GM19372 (cell line): ENCODE measurements around the gene VASH1.

ENCODE experiments used
- ATAC-seq: cut with Tn5 transposase; IDR thresholded peaks from one replicate; pipeline ENCODE4 v1.9.1; 2021; ENCODE audit warnings: mild to moderate bottlenecking, low read depth, moderate library complexity; ENCODE audit not compliant: unreplicated experiment

Gene VASH1

DNA sequence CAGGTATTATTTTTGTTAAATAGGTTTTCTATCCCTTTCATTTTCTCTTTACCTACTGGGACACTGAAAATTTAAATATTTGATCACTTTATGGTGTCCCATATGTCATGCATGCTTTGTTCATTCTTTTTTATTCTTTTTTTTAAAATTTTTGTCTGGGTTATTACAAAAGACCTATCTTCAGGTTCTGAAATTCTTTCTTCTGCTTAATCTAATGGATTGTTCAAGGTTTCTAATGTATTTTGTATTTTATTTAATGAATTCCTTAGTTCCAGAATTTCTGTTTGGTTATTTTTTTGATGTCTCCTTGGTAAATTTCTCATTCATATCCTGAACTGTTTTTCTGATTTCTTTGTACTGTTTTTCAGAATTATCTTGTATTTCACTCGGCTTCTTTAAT lies 20.2 kb upstream of the VASH1 start:
- no peak for ATAC-seq

DNA sequence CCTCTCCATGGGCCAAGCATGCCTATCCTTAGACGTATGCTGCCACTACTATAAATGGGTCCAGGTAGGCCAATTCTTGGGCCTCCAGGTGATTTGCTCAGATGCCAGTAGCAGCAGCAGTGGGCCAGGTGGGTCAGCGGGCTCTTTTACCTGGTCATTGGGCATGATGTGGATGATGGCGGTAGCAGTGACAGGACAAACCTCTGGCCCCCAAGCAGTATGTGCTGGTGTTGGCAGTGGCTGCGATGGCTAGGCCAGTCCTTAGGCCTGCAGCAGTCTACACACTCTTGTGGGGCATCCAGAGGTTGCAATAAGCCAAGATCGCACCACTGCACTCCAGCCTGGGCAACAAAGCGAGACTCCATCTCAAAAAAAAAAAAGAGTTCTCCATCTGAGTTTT lies 19.1 kb upstream of the VASH1 start:
- ATAC-seq: no peak

DNA sequence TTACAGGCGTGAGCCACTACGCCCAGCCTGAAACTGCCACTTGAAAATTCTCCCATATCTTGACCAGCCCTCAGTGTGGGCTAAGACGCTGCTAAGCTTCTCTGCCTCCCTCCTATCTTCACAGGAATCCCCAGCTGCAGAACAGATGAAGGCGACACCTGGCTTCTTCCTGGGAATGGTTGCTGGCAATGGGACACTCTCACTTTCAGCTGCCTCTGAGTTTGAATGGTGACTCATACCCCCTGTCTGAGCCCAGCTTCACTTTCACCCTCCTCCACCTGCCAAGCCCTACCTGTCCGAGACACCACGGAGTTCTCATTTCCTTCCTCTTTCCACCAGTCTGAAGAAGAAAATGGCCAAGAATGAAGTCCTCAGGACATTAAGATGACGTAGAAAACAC lies 18.3 kb upstream of the VASH1 start:
- no peak for ATAC-seq

DNA sequence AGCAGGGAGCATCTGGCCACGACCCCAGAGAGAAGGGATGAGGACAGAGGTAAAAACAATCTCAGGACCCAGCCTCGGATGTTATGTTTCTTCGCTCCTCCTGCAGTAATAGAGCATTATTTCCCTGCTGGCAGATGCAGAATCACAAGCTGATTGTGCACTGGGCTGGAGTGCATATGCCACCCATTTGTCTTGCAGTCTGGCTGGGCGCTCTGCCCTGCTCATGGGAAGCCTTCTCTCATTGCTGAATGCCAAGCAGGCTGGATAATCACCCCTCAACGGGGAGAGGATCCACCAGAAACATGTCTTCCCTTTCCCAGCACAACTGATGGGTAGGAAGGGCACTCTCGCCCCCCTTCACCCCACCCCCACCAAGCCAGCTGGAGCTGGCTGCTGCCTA lies 8.5 kb upstream of the VASH1 start:
- no peak for ATAC-seq

DNA sequence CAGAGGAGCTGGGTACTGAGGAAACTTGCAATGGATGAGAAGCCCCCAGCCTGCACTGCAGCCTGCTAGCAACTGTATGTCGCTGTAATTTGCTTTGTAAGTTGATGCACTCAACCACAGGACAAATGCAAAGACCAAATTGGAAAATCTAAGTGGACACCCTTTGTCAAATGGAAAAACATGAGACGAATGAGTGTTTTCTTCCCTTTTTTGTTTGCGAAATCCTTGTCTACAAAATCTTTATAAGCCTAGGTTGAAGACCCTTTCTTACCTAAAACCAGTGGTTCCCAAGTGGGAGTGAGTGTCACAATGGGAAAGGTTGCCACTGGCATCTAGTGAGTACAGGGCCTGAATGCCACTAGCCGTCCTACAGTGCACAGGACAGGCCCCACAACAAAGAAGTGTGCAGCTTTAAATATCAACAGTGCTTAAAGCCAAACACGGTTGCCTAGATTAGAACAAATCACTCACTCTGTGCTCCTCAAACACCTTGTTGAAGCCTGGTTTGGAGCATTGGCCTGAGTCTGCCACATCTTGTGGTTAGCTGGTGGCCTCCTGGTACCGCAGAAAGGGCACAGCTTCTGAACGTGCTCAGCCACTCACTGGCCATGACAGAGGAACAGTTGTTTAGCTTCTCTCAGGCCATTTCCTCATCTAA lies 7.6 kb upstream of the VASH1 start:
- no peak for ATAC-seq

GRCh38 chr14:76754586-76754985 lies 6.7 kb upstream of the VASH1 start:
- ATAC-seq: no peak

GRCh38 chr14:76755610-76756370 lies 5.5 kb upstream of the VASH1 start:
- ATAC-seq: no peak

GRCh38 chr14:76756371-76756750 lies 4.9 kb upstream of the VASH1 start:
- no peak for ATAC-seq

- no peak for ATAC-seq
These were observed 1.7 kb upstream of the VASH1 start for GRCh38 chr14:76759589-76759988.

GRCh38 chr14:76760331-76761135 lies 735 bp upstream of the VASH1 start:
- ATAC-seq: no peak

DNA sequence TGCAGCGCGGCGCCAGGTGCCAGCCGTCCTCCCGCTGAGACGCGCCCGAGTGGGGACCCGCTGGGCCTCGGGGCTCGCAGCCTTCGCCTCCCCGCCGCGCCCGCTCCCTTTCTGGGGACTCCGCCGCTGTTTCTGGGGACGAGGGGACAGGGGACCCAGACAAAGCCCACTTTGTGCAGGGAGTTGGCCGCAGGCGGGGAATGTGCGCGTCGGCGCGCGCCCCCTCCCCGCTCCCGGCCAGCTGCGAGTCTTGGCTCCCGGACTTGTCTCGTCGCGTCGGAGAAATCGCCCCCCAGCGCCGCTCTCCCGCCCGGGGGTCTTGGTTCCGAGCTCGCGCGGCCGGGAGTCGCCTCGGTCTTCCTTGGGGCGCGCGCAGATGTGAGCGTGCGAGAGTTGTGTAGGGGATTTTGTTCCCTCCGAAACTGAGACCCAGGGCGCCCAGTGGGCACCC lies 717 bp downstream of the VASH1 start:
- ATAC-seq: no peak

GRCh38 chr14:76762411-76763095 lies 1.3 kb downstream of the VASH1 start:
- ATAC-seq: no peak

DNA sequence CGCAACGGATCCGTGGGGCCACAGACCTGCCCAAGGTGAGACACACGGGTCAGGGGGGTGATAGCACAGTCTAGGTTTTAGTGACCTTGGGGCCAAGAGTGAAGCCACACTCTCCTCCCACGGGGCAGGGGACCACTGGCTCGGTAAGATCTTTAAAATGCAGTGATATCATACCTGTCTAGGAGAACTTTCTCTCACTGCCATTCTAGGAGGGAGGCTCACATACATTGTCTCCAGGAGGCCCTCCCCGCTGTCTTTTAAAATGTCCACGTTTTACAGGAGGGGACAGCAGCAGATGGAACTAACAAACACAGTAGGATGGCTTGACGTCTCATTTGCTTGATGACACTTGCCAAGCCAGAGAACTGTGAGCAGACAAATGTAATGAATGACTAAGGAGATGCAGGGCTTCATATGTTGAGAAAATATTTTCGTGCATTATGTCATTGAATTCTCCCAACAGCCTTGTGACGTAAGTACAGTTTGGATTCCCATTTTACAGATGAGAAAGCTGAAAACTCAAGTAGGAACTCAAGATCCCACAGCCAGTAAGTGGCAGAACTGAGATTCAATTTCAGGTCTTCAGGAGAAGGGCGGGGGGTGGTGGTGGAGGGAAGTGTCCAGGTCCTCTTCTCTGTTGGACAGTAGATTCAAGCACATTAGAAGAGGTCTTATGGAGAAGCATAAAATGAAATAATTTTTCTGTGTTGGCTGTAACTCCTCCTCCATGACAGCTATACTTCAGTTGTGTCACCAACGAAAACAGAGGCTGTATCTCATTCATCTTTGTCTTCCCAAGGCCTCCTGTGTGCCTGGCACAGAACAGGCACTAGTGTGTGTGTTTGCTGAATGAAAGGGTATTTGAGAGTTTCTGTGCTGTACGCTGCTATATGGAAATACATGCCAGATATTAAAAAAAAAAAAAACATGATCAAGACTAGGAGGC lies 2.1 kb downstream of the VASH1 start:
- no peak for ATAC-seq

DNA sequence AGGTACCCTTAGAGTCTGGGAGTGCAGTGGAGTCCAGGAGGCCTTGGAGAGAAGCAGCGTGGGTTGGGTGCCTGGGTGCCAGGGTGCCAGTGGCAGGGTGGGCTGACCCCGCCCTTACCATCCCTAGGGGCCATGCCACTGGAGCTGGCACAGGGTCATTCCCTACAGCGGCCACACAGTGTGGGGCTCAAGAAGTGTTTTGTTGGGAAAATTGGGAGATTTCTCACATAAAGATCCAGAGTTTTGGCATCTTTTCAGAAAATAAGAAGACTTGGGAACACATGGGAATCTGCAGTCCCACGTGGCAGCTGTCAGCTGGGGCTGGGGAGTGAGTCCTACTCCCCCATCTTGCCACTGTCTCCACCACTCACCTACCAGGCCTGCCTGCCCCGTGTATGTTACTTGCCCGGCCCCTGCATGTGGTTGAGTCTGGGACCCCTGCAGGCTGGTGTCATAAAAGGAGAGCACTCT lies 4.2 kb downstream of the VASH1 start:
- ATAC-seq: no peak

DNA sequence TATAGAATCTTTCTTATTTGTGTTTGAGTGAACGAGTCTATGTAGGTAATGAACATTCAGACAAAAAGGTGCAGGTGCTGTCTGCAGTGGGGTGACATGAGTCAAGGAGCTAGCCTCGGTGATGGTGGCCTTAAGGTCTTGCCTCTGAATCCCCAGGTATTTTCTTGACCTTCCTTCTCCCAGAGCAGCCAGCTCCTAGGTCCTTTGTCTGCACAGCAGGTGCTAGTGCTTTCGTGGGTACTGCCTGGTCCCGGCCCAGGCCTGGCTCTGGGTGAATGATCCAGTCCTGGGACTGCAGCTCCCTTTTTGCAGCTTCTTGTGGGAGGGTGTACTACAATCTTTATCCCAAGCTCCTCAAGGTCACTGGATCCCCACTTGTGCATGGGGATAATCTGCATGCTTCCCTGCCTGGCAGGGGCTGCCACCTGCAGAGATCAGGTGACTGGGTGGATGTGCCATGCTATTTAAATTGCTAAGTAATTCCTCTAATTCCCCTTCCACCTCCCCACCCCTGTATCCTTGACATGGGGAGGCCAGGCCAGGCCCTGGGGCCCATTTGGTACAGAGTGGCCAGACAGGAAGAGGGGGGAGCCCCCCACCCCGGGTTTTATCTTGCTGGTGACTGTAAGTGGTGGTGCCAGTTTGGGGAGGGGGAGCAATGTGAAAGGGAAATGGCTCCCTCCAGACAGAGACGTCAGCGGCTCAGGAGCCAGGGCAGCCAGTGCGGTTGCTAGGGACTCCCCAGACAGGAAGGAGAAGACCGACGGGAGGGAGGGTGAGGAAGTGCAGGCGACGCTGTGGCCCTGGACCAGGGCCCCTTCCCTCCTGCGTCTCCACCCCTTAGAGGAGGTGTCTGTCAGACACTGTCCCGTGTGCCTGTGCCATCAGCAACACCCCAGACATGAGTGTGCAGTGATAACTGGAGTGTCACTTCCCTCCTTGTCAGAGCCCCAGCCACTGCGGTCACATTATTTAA lies 6.7 kb downstream of the VASH1 start:
- ATAC-seq: peak; percentile 81

DNA sequence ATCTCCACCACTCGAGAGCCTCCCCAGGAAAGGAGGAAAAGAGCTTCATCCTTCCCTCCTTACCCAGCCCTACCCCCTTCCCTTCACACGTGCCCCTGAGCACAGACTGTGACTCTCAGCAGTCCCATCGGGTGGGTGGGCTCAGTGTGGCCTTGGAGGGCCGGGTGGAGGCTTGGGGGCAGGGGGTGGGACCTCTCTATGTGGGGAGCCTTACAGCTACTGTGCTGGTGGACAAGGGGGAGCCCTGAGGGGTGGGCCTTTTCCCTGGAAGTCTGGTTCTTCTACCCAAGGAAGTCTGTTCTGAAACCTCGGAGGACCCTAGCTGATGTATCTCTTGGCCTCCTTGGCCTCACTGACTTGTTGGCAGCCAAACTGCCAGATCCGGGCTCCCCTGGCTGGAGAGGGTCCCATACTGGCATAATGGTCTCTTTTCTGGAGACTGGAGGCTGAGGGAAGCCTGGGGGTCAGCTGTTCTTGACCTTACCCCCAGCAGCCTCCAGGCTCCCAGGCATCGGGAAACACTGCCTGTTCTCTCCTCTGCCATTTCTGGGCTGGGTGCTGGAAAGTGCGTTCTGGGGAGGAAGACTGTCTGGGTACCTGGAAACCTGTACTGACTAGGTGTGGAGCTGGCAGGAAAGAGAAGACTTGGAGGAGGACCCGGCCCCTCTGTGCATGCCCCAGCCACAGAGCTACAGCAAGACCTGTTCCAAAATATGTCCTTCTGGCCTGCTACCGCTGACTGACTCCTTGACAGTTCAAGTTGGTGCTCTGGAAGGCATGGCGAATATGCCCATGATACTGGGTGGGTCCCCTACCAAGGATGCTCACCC lies 7.6 kb downstream of the VASH1 start:
- ATAC-seq: no peak

DNA sequence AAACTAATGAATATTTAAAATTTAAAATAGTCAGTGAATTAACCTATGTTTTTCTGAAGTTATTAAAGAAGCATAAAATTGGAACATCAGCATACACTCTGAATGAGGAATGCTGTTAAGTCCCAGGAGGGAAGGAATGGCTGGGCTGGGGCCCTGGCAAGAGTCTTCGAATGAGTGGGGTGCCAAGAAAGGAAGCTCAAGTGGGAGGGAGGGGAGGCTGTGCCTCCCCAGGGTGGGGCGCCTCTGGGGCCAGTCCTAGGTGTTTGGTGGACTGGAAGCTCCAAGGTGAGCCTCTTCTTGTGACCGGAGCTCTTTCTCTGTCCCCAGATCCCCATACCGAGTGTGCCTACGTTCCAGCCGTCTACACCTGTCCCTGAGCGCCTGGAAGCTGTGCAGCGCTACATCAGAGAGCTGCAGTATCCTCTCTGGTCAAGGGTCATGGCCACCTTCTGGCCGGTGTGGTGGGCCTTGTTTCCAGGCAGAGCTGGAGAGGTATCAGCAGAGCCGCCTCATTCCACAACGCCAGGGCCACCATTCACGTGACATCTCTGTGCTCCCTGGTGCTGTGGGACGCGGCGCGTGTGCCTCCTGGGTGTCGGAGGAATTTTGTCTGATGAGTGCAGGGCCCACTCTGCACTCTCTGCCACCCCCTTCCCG lies 8.5 kb downstream of the VASH1 start:
- no peak for ATAC-seq
